ENCODE data around the gene FRAS1.

- TF ChIP-seq GATA2 (IDR thresholded peaks at IDR 0.05; ENCODE audit: low read depth, low read length) (no peak), GATA3 (IDR thresholded peaks at IDR 0.05; ENCODE audit: low read depth, low read length) (no peak)
These were observed 2.8 kb downstream of the FRAS1 start for GRCh38 chr4:78059938-78060337.
